ENCODE measurements around the gene DNAJC6. TPM values are rescaled to one million over a fixed set of nuclear protein-coding genes. Genes with fewer than 3 reads are reported as not detected.

Gene DNAJC6
- total and polyA plus RNA-seq, 5 experiments from 2014 or later = 0.21 to 4.6 (median 2.0) TPM; not detected in 1

GRCh38 chr1:65308781-65309303, 501 bp upstream of the DNAJC6 start:
- Mint-ChIP-seq H3K4me1 (peaks cover 6 to 10% (median 7%) of the 10 kb centered on the region in 4 donors), H3K36me3 (peaks cover 0 to 6% (median 3%) of the 10 kb centered on the region in 3 donors), H3K9me3 (peaks cover 0 to 6% (median 2%) of the 10 kb centered on the region in 9 donors), H3K4me3 (peak overlapping the region in 4 of 10 donors; percentile 33 to 69 (median 37)), H3K27me3 (peaks cover 33 to 55% (median 47%) of the 10 kb centered on the region in 5 donors), H3K27ac (no peak overlapping the region)
- ATAC-seq = no peak
- POLR2A ChIA-PET = no interaction called here
- no peak for DNase-seq

GRCh38 chr1:65310078-65310587, 790 bp downstream of the DNAJC6 start:
- POLR2A ChIA-PET = no interaction called here
- H3K27me3 Mint-ChIP-seq = peaks cover 27 to 55% (median 46%) of the 10 kb centered on the region in 5 donors

GRCh38 chr1:65311760-65312159, 2.4 kb downstream of the DNAJC6 start:
- no peak overlapping the region for H3K4me3 Mint-ChIP-seq
- ATAC-seq = no peak
- POLR2A ChIA-PET = no interaction called here

More at GRCh38 chr1:65310078-65310587, 790 bp downstream of the DNAJC6 start:
- DNase-seq (no peak), ATAC-seq (peak; percentile 6 to 40)
- Mint-ChIP-seq H3K4me3 (peak overlapping the region in 7 of 10 donors; percentile 2 to 69 (median 31)), H3K36me3 (peaks cover 0 to 6% (median 3%) of the 10 kb centered on the region in 3 donors), H3K27ac (no peak overlapping the region), H3K9me3 (peaks cover 0 to 6% (median 2%) of the 10 kb centered on the region in 9 donors), H3K4me1 (peaks cover 6 to 10% (median 7%) of the 10 kb centered on the region in 4 donors)

GRCh38 chr1:65316233-65316632, 6.9 kb downstream of the DNAJC6 start:
- DNase-seq (no peak), ATAC-seq (no peak)
- Mint-ChIP-seq H3K4me1 (no peaks in the 10 kb centered on the region), H3K36me3 (peaks cover 4 to 12% (median 6%) of the 10 kb centered on the region in 3 donors), H3K4me3 (no peak overlapping the region), H3K9me3 (peaks cover 0 to 13% (median 9%) of the 10 kb centered on the region in 9 donors), H3K27me3 (peaks cover 6 to 24% (median 15%) of the 10 kb centered on the region in 5 donors), H3K27ac (no peak overlapping the region)
- POLR2A ChIA-PET = no interaction called here

More at GRCh38 chr1:65311760-65312159, 2.4 kb downstream of the DNAJC6 start:
- peaks cover 0 to 6% (median 2%) of the 10 kb centered on the region in 9 donors for H3K9me3 Mint-ChIP-seq
- peaks cover 6 to 10% (median 7%) of the 10 kb centered on the region in 4 donors for H3K4me1 Mint-ChIP-seq
- no peak overlapping the region for H3K27ac Mint-ChIP-seq
- no peak for DNase-seq
- peaks cover 0 to 6% (median 3%) of the 10 kb centered on the region in 3 donors for H3K36me3 Mint-ChIP-seq
- peaks cover 27 to 50% (median 47%) of the 10 kb centered on the region in 5 donors for H3K27me3 Mint-ChIP-seq

GRCh38 chr1:65317866-65318653, 8.7 kb downstream of the DNAJC6 start:
- no peak for ATAC-seq

GRCh38 chr1:65319141-65319540, 9.8 kb downstream of the DNAJC6 start:
- Mint-ChIP-seq H3K9me3 (peaks cover 0 to 23% (median 13%) of the 10 kb centered on the region in 9 donors), H3K36me3 (peaks cover 3 to 12% (median 4%) of the 10 kb centered on the region in 3 donors), H3K4me3 (no peak overlapping the region), H3K27ac (peak overlapping the region in 1 of 10 donors; percentile 81), H3K27me3 (peaks cover 0 to 7% (median 3%) of the 10 kb centered on the region in 5 donors), H3K4me1 (no peaks in the 10 kb centered on the region)
- no peak for DNase-seq
- no peak for ATAC-seq
- POLR2A ChIA-PET = no interaction called here

More at GRCh38 chr1:65317866-65318653, 8.7 kb downstream of the DNAJC6 start:
- no peak for DNase-seq
- peaks cover 3 to 12% (median 4%) of the 10 kb centered on the region in 3 donors for H3K36me3 Mint-ChIP-seq
- peaks cover 0 to 11% (median 5%) of the 10 kb centered on the region in 5 donors for H3K27me3 Mint-ChIP-seq
- no peak overlapping the region for H3K27ac Mint-ChIP-seq
- no peaks in the 10 kb centered on the region for H3K4me1 Mint-ChIP-seq
- POLR2A ChIA-PET = interaction anchor here (0.6 kb wide), 1 partner anchor 344 kb away, joined by 3 read pairs; no protein-coding TSS in a partner anchor
- H3K9me3 Mint-ChIP-seq = peaks cover 0 to 13% (median 10%) of the 10 kb centered on the region in 9 donors
- H3K4me3 Mint-ChIP-seq = no peak overlapping the region

GRCh38 chr1:65319754-65320153, 10.4 kb downstream of the DNAJC6 start:
- peaks cover 3 to 12% (median 4%) of the 10 kb centered on the region in 3 donors for H3K36me3 Mint-ChIP-seq
- no peaks in the 10 kb centered on the region for H3K4me1 Mint-ChIP-seq
- H3K27ac Mint-ChIP-seq = no peak overlapping the region
- H3K27me3 Mint-ChIP-seq = peaks cover 0 to 7% (median 3%) of the 10 kb centered on the region in 5 donors
- ATAC-seq (no peak), DNase-seq (no peak)
- H3K4me3 Mint-ChIP-seq = no peak overlapping the region
- POLR2A ChIA-PET = no interaction called here
- H3K9me3 Mint-ChIP-seq = peaks cover 0 to 23% (median 13%) of the 10 kb centered on the region in 9 donors

GRCh38 chr1:65321879-65322278, 12.5 kb downstream of the DNAJC6 start:
- peaks cover 0 to 8% (median 5%) of the 10 kb centered on the region in 5 donors for H3K27me3 Mint-ChIP-seq
- H3K9me3 Mint-ChIP-seq = peaks cover 0 to 23% (median 13%) of the 10 kb centered on the region in 9 donors
- POLR2A ChIA-PET = interaction anchor here (0.5 kb wide), 1 partner anchor 123 kb away, joined by 3 read pairs; no protein-coding TSS in a partner anchor
- H3K36me3 Mint-ChIP-seq = peaks cover 3 to 12% (median 4%) of the 10 kb centered on the region in 3 donors
- ATAC-seq = no peak
- no peaks in the 10 kb centered on the region for H3K4me1 Mint-ChIP-seq
- no peak overlapping the region for H3K4me3 Mint-ChIP-seq
- no peak overlapping the region for H3K27ac Mint-ChIP-seq
- no peak for DNase-seq

- H3K27me3 Mint-ChIP-seq = peaks cover 0 to 8% (median 4%) of the 10 kb centered on the region in 5 donors
- peaks cover 0 to 23% (median 13%) of the 10 kb centered on the region in 9 donors for H3K9me3 Mint-ChIP-seq
- DNase-seq = no peak
- no peaks in the 10 kb centered on the region for H3K4me1 Mint-ChIP-seq
- H3K27ac Mint-ChIP-seq = no peak overlapping the region
- no peak overlapping the region for H3K4me3 Mint-ChIP-seq
- ATAC-seq = no peak
- POLR2A ChIA-PET = no interaction called here
- H3K36me3 Mint-ChIP-seq = peaks cover 3 to 12% (median 4%) of the 10 kb centered on the region in 3 donors
Observed at GRCh38 chr1:65323246-65323645, 13.9 kb downstream of the DNAJC6 start.

- POLR2A ChIA-PET = no interaction called here
- Mint-ChIP-seq H3K27ac (no peak overlapping the region), H3K36me3 (peaks cover 0 to 4% (median 3%) of the 10 kb centered on the region in 3 donors), H3K4me1 (no peaks in the 10 kb centered on the region), H3K4me3 (no peak overlapping the region), H3K9me3 (no peaks in the 10 kb centered on the region), H3K27me3 (peaks cover 0 to 8% (median 5%) of the 10 kb centered on the region in 5 donors)
- no peak for DNase-seq
- ATAC-seq = no peak
Observed at GRCh38 chr1:65330021-65330420, 20.7 kb downstream of the DNAJC6 start.

GRCh38 chr1:65330822-65331221, 21.5 kb downstream of the DNAJC6 start:
- no peak overlapping the region for H3K27ac Mint-ChIP-seq
- ATAC-seq = no peak
- POLR2A ChIA-PET = no interaction called here
- no peak overlapping the region for H3K4me3 Mint-ChIP-seq
- no peak for DNase-seq
- H3K27me3 Mint-ChIP-seq = peaks cover 0 to 7% (median 5%) of the 10 kb centered on the region in 5 donors
- H3K36me3 Mint-ChIP-seq = peaks cover 0 to 4% (median 3%) of the 10 kb centered on the region in 3 donors
- no peaks in the 10 kb centered on the region for H3K9me3 Mint-ChIP-seq
- no peaks in the 10 kb centered on the region for H3K4me1 Mint-ChIP-seq

GRCh38 chr1:65332821-65333220, 23.5 kb downstream of the DNAJC6 start:
- DNase-seq (no peak), ATAC-seq (no peak)
- Mint-ChIP-seq H3K27ac (no peak overlapping the region), H3K27me3 (peaks cover 0 to 3% (median 0%) of the 10 kb centered on the region in 5 donors), H3K4me3 (no peak overlapping the region), H3K9me3 (peaks cover 0 to 2% (median 0%) of the 10 kb centered on the region in 9 donors), H3K4me1 (no peaks in the 10 kb centered on the region), H3K36me3 (peaks cover 0 to 4% (median 3%) of the 10 kb centered on the region in 3 donors)
- POLR2A ChIA-PET = no interaction called here
